ENCODE data around the gene SKA2. TPM values are rescaled to one million over a fixed set of nuclear protein-coding genes. Genes with fewer than 3 reads are reported as not detected.

SKA2 gene
- total and polyA plus RNA-seq, 9 of the 15 experiments (the other 6 are each of a cell fraction or from before 2014, with no cell fraction given): 58.1 to 183 (median 133) TPM

DNA sequence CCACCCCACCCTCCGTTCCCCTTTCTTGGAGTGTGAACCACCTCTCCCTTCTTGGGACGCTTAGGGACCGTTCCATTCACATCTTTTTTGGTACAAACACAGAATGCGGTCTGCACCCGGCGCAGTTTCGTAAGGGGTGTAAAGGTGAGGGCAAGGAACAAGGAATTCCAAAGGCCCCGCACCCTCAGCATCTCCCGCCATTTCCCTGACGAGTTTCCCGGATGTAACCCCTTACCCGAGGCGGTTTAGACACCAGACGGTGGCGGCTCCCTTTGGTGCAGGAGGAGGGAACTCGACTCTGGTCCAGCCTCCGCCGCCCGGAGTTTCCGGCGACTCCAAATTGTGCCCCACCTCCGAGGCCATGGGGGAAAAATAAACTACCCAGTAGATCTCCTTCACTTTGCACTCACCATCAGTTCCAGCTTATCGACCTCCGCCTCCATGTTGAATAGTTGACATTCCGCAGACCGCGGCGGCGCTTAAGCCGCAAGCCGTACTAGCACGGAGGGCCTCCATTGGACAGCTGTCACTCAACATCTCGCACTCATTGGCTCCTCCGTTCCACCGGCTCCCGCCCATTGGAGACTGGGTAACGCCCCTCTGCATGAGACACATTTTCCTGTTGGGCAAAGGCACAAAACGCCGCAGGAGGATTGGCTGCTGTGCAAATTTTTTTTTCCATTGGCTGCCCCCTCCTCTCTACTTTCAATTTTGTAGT is at the start of gene SKA2 (continued):
- TF ChIP-seq XRCC5 (IDR thresholded peaks at IDR 0.05; ENCODE audit: low read depth, low read length): no peak
- peak; percentile 89 for TF ChIP-seq ZZZ3 (IDR thresholded peaks at IDR 0.05)
- TF ChIP-seq, protein P1, sequence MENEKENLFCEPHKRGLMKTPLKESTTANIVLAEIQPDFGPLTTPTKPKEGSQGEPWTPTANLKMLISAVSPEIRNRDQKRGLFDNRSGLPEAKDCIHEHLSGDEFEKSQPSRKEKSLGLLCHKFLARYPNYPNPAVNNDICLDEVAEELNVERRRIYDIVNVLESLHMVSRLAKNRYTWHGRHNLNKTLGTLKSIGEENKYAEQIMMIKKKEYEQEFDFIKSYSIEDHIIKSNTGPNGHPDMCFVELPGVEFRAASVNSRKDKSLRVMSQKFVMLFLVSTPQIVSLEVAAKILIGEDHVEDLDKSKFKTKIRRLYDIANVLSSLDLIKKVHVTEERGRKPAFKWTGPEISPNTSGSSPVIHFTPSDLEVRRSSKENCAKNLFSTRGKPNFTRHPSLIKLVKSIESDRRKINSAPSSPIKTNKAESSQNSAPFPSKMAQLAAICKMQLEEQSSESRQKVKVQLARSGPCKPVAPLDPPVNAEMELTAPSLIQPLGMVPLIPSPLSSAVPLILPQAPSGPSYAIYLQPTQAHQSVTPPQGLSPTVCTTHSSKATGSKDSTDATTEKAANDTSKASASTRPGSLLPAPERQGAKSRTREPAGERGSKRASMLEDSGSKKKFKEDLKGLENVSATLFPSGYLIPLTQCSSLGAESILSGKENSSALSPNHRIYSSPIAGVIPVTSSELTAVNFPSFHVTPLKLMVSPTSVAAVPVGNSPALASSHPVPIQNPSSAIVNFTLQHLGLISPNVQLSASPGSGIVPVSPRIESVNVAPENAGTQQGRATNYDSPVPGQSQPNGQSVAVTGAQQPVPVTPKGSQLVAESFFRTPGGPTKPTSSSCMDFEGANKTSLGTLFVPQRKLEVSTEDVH (IDR thresholded peaks at IDR 0.05; ENCODE audit: low read depth, partially characterized antibody): peak; percentile 95
- TF ChIP-seq MXI1 (IDR thresholded peaks at IDR 0.05; ENCODE audit: low read depth, low read length): peak; percentile 52; the same call in 1 of the 2 replicates
- no peak for TF ChIP-seq CEBPG (CRISPR knock-in tag; IDR thresholded peaks at IDR 0.05)
- no peak for TF ChIP-seq CEBPG (tag; conservative IDR thresholded peaks at IDR 0.05 in 1 of 2, IDR thresholded peaks at IDR 0.05 in 1 of 2)
- TF ChIP-seq, protein P2, sequence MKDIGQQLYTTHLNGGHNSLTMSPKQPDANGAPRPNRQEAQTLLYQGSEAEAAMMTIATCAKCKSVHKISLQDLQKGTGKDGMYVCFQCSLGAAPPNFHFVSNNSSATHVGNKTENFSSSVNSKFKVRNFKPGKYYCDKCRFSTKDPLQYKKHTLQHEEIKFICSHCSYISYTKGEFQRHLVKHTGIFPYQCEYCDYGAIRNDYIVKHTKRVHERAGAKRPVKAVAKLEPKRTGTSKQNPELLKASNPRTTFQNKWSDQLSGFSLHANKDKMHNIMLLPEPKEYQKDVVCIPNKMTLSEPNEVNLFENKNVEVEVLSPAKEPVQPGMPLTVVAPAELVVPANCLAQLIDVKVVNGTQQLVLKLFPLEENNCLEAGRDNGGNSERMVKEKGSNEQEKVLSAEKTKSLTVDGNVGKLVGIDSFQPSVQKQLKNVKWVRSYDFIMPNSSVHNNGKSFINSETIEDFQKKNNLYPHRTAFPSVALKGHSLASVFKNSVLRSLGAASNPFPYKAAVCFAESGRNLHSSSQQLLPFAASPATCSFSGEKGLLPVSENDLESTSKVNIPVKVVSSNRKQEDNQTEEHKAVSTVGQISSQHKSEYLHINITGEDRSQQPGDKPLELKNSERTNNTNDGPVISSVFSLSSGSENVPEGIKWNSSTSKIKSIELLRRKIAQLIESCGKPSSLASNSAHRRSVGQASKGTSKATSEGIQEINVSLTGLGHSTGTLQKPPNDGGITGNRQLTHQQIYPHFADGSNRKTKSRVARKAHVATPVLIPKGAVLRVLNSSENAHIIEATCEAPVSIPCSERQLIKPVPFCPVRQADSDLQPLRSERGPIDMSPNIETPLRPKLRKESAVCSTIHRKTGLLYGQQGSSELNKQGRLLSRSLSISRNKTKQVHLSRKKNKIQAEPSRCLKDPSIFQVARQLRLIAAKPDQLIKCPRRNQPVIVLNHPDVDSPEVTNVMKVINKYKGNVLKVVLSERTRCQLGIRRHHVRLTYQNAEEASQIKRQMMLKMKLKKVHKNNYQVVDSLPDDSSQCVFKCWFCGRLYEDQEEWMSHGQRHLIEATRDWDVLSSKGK (CRISPR knock-in tag; IDR thresholded peaks at IDR 0.05): no peak
- TF ChIP-seq NCOA1 (IDR thresholded peaks at IDR 0.05; ENCODE audit: low read depth): 0 out of 2 replicates have a peak, but pooled peaks have one; percentile 35
- TF ChIP-seq, protein P3, sequence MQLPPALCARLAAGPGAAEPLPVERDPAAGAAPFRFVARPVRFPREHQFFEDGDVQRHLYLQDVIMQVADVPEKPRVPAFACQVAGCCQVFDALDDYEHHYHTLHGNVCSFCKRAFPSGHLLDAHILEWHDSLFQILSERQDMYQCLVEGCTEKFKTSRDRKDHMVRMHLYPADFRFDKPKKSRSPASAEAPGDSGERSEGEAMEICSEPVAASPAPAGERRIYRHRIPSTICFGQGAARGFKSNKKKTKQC (CRISPR knock-in tag; IDR thresholded peaks at IDR 0.05): 0 out of 2 replicates have a peak, but pooled peaks have one; percentile 60
- no peak for TF ChIP-seq KLF6 (CRISPR knock-in tag; IDR thresholded peaks at IDR 0.05; ENCODE audit: borderline replicate concordance)
- TF ChIP-seq, protein P4, sequence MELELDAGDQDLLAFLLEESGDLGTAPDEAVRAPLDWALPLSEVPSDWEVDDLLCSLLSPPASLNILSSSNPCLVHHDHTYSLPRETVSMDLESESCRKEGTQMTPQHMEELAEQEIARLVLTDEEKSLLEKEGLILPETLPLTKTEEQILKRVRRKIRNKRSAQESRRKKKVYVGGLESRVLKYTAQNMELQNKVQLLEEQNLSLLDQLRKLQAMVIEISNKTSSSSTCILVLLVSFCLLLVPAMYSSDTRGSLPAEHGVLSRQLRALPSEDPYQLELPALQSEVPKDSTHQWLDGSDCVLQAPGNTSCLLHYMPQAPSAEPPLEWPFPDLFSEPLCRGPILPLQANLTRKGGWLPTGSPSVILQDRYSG (tag; conservative IDR thresholded peaks at IDR 0.05; ENCODE audit: low read depth): peak; percentile 90; the same call in 1 of the 2 replicates
- no peak for TF ChIP-seq SMAD1 (IDR thresholded peaks at IDR 0.05; ENCODE audit: low read depth, low read length, partially characterized antibody)
- 0 out of 2 replicates have a peak, but pooled peaks have one; percentile 28 for TF ChIP-seq MTA3 (IDR thresholded peaks at IDR 0.05; ENCODE audit: borderline replicate concordance)
- no peak for TF ChIP-seq XRCC4 (IDR thresholded peaks at IDR 0.05; ENCODE audit: extremely low read depth, insufficient read depth, insufficient read length)
- TF ChIP-seq, protein P5, sequence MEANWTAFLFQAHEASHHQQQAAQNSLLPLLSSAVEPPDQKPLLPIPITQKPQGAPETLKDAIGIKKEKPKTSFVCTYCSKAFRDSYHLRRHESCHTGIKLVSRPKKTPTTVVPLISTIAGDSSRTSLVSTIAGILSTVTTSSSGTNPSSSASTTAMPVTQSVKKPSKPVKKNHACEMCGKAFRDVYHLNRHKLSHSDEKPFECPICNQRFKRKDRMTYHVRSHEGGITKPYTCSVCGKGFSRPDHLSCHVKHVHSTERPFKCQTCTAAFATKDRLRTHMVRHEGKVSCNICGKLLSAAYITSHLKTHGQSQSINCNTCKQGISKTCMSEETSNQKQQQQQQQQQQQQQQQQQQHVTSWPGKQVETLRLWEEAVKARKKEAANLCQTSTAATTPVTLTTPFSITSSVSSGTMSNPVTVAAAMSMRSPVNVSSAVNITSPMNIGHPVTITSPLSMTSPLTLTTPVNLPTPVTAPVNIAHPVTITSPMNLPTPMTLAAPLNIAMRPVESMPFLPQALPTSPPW (CRISPR knock-in tag; IDR thresholded peaks at IDR 0.05): peak; percentile 89
- 0 out of 2 replicates have a peak, but pooled peaks have one; percentile 22 for TF ChIP-seq HIVEP1 (CRISPR knock-in tag; IDR thresholded peaks at IDR 0.05)
- peak; percentile 55 for TF ChIP-seq CTBP1 (IDR thresholded peaks at IDR 0.05; ENCODE audit: borderline replicate concordance)

Measured in K562 (cell line).